GM12878 (cell line): ENCODE data around the gene PHC2.

Experiments
- EP300 ChIP-seq, 2 experiments: fragments of 150-350 bp in 1 of 2; IDR thresholded peaks; 2 replicates each; pipeline ENCODE4 v1.6.1; 2011 to 2012; ENCODE audit warnings: low read depth in 2 of 2, low read length in 2 of 2, borderline replicate concordance in 1 of 2, improper control_type of control experiment in 1 of 2, inconsistent platforms in 1 of 2; ENCODE audit not compliant: control insufficient read depth in 1 of 2
- EZH2 ChIP-seq: IDR thresholded peaks from 2 replicates; pipeline ENCODE4 v1.6.1; 2012; ENCODE audit warnings: low read depth, mild to moderate bottlenecking, control low read depth, inconsistent platforms, low read length, borderline replicate concordance; ENCODE audit not compliant: control insufficient read depth
- JUNB ChIP-seq: IDR thresholded peaks from 2 replicates; pipeline ENCODE4 v1.6.1; 2016; ENCODE audit warnings: antibody characterized with exemption, mild to moderate bottlenecking
- YY1 ChIP-seq: IDR thresholded peaks from 2 replicates; pipeline ENCODE4 v1.6.1; 2011; ENCODE audit warnings: low read depth, mild to moderate bottlenecking, low read length
- ZNF24 ChIP-seq: fragments of 450-650 bp; IDR thresholded peaks from 2 replicates; pipeline ENCODE4 v1.6.1; 2017; ENCODE audit warnings: antibody characterized with exemption, mild to moderate bottlenecking
- ZNF622 ChIP-seq: fragments of 450-650 bp; IDR thresholded peaks from 2 replicates; pipeline ENCODE4 v1.6.1; 2017; ENCODE audit warnings: mild to moderate bottlenecking, inconsistent platforms
- TF ChIP-seq, protein P1 (sequence below), 3 experiments: IDR thresholded peaks in 2 of 3; conservative IDR thresholded peaks in 1 of 3; 2 replicates each; pipeline ENCODE4 v1.5.1; 2011; ENCODE audit warnings: low read depth in 3 of 3, low read length in 3 of 3, mild to moderate bottlenecking in 3 of 3, control low read depth in 2 of 3, moderate library complexity in 2 of 3, inconsistent platforms in 1 of 3, mixed read lengths in 1 of 3; ENCODE audit not compliant: control insufficient read depth in 2 of 3, insufficient read depth in 1 of 3; ENCODE audit errors: extremely low read depth in 1 of 3

DNA sequence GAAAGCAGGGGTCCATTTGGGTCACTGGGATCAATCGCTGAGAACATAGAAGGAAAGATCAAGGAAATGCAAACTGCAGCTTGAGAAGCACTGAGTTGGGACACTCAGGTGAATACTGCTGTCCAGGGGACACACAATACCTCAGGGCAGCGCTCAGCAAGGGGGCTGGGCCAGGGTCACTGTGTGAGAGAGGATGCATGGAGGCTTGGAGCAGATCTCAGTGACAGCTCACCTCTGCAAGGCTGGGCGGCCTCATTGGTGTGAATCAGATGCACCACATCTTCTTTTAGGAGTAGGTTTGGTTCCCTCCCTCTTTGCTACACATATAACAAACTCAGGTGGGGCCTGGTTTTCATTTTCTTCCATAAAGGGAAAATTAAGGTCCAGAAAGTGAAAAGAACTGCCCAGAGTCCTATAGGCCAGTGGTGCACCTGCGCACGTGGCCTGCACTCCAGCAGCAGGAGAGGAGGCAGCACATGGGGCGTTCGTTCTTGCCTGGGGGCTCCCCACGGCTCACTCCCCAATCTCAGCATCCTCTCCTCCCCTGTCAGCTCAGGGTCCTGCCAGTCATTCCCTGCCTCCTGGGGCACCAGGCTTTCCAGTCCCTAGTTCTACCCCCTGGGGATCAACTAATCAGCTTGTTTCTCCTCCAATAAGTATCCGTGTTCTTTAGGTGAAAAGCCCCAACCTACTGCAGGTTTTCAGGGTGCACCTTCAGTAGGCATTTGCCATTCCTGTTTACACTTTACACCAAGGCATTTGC is 111.5 kb downstream of the PHC2 start:
- no peak for TF ChIP-seq ZNF622
- TF ChIP-seq EP300 (IDR thresholded peaks at IDR 0.05; ENCODE audit: borderline replicate concordance in 1 of 2, control insufficient read depth in 1 of 2, low read depth in 2 of 2, low read length in 2 of 2): no peak
- TF ChIP-seq, protein P1, sequence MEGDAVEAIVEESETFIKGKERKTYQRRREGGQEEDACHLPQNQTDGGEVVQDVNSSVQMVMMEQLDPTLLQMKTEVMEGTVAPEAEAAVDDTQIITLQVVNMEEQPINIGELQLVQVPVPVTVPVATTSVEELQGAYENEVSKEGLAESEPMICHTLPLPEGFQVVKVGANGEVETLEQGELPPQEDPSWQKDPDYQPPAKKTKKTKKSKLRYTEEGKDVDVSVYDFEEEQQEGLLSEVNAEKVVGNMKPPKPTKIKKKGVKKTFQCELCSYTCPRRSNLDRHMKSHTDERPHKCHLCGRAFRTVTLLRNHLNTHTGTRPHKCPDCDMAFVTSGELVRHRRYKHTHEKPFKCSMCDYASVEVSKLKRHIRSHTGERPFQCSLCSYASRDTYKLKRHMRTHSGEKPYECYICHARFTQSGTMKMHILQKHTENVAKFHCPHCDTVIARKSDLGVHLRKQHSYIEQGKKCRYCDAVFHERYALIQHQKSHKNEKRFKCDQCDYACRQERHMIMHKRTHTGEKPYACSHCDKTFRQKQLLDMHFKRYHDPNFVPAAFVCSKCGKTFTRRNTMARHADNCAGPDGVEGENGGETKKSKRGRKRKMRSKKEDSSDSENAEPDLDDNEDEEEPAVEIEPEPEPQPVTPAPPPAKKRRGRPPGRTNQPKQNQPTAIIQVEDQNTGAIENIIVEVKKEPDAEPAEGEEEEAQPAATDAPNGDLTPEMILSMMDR (IDR thresholded peaks at IDR 0.05 in 2 of 3, conservative IDR thresholded peaks at IDR 0.05 in 1 of 3; ENCODE audit: control insufficient read depth in 2 of 3, extremely low read depth in 1 of 3, insufficient read depth in 1 of 3, low read depth in 3 of 3, low read length in 3 of 3): no peak
- TF ChIP-seq ZNF24: no peak
- TF ChIP-seq EZH2: no peak
- no peak for TF ChIP-seq JUNB
- no peak for TF ChIP-seq YY1
